ENCODE results near the gene ZNF490.
A peak's percentile ranks its signal among the peaks of the same experiment; 100 is the strongest.

The ZNF490 gene

GRCh38 chr19:12639901-12640613 is 29.4 kb upstream of the ZNF490 start:
- POLR2A ChIA-PET (ENCODE audit: low non-redundant PET) = no interaction called here
- H3K27ac ChIP-seq = no peak overlapping the region
- CTCF ChIA-PET = interaction anchor here (0.5 to 1.0 kb wide), 8 partner anchors 9 to 978 kb away, joined by 3 to 6 read pairs (median 4); partner anchors contain the start of gene MAN2B1
- TF ChIP-seq, protein P1, sequence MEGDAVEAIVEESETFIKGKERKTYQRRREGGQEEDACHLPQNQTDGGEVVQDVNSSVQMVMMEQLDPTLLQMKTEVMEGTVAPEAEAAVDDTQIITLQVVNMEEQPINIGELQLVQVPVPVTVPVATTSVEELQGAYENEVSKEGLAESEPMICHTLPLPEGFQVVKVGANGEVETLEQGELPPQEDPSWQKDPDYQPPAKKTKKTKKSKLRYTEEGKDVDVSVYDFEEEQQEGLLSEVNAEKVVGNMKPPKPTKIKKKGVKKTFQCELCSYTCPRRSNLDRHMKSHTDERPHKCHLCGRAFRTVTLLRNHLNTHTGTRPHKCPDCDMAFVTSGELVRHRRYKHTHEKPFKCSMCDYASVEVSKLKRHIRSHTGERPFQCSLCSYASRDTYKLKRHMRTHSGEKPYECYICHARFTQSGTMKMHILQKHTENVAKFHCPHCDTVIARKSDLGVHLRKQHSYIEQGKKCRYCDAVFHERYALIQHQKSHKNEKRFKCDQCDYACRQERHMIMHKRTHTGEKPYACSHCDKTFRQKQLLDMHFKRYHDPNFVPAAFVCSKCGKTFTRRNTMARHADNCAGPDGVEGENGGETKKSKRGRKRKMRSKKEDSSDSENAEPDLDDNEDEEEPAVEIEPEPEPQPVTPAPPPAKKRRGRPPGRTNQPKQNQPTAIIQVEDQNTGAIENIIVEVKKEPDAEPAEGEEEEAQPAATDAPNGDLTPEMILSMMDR (conservative IDR thresholded peaks at IDR 0.05; ENCODE audit: low read depth) = peak; percentile 72
- DNase-seq (ENCODE audit: low spot score) = peak; percentile 67

DNA sequence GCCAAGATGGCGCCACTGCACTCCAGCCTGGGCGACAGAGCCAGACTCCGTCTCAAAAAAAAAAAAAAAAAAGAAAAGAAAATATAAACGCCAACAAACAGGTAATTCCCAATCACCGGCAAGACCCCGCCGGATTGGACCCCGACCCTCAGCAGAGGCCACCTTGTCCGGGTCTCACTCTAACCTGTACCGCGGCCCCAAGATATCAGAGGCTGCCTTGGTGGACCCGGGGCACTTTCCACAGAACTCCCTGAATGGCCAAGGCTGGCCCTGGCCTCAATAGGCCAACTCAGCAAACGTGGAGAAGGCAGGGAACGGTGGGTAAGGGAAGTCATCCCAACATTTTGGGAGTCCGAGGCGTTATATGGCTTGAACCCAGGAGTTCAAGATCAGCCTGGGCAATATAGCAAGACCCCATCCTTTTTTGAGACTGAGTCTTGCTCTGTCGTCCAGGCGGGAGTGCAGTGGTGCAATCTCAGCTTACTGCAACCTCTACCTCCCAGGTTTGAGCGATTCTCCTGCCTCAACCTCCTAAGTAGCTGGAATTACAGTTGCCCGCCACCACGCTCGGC is 28.1 kb upstream of the ZNF490 start:
- CTCF ChIA-PET = interaction anchor here (0.6 kb wide), 1 partner anchor 209 kb away, joined by 3 read pairs; no protein-coding TSS in a partner anchor
- DNase-seq (ENCODE audit: low spot score) = no peak
- H3K27ac ChIP-seq = no peak overlapping the region
- TF ChIP-seq, protein P1 (conservative IDR thresholded peaks at IDR 0.05; ENCODE audit: low read depth) = no peak
- POLR2A ChIA-PET (ENCODE audit: low non-redundant PET) = no interaction called here

- TF ChIP-seq, protein P1 (conservative IDR thresholded peaks at IDR 0.05; ENCODE audit: low read depth) = no peak
- ChIA-PET CTCF (no interaction called here), POLR2A (ENCODE audit: low non-redundant PET) (no interaction called here)
- DNase-seq (ENCODE audit: low spot score) = no peak
- no peak overlapping the region for H3K27ac ChIP-seq
Measured at GRCh38 chr19:12636631-12637030, 26.0 kb upstream of the ZNF490 start.

GRCh38 chr19:12629215-12629614 is 18.6 kb upstream of the ZNF490 start:
- ChIA-PET POLR2A (ENCODE audit: low non-redundant PET) (no interaction called here), CTCF (no interaction called here)
- TF ChIP-seq, protein P1 (conservative IDR thresholded peaks at IDR 0.05; ENCODE audit: low read depth) = no peak
- no peak overlapping the region for H3K27ac ChIP-seq
- no peak for DNase-seq (ENCODE audit: low spot score)

- TF ChIP-seq, protein P1 (conservative IDR thresholded peaks at IDR 0.05; ENCODE audit: low read depth) = no peak
- POLR2A ChIA-PET (ENCODE audit: low non-redundant PET) = no interaction called here
- H3K27ac ChIP-seq = no peak overlapping the region
- no peak for DNase-seq (ENCODE audit: low spot score)
- CTCF ChIA-PET = no interaction called here
Measured at GRCh38 chr19:12628040-12629022, 17.7 kb upstream of the ZNF490 start.

DNA sequence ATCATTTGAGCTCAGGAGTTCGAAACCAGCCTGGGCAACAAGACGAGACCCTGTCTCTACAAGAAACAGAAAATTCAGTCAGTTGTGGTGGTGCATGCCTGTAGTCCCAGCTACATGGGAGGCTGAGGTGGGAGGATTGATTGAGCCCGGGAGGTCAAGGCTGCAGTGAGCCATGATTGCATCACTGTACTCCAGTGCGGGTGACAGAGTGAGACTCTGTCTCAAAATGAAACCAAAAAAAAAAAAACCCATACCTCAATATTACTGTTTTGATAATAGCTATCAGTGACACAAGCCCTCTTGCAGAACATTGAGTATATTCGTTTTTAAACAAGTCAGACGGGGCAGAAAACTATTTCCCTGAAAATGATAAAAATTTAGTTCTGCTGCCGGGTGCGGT is 16.3 kb upstream of the ZNF490 start:
- ChIA-PET CTCF (interaction anchor here (0.7 kb wide), 1 partner anchor 119 kb away, joined by 3 read pairs; no protein-coding TSS in a partner anchor), POLR2A (ENCODE audit: low non-redundant PET) (interaction anchor here (0.6 kb wide), 1 partner anchor 9 kb away, joined by 11 read pairs; no protein-coding TSS in a partner anchor)
- no peak for DNase-seq (ENCODE audit: low spot score)
- no peak overlapping the region for H3K27ac ChIP-seq
- TF ChIP-seq, protein P1 (conservative IDR thresholded peaks at IDR 0.05; ENCODE audit: low read depth) = no peak

Measured in RWPE1 (cell line).